Osteoblast (primary cell): ENCODE results near the gene CRADD. TPM values are rescaled to one million over a fixed set of nuclear protein-coding genes. Genes with fewer than 3 reads are reported as not detected.

ENCODE experiments used
- DNase-seq: peaks from one replicate; pipeline ENCODE4 v3.0.0; 2011; ENCODE audit warnings: low spot score, mixed read lengths; ENCODE audit not compliant: insufficient read length; ENCODE audit errors: missing footprints
- H2AFZ ChIP-seq: 2 replicates; pipeline ENCODE4 v1.6.0; 2011; ENCODE audit warnings: mild to moderate bottlenecking, low read length
- H3K27ac ChIP-seq: 2 replicates; pipeline ENCODE4 v1.5.1; 2011; ENCODE audit warnings: mild to moderate bottlenecking, low read depth, low read length, moderate library complexity
- H3K27me3 ChIP-seq: 2 replicates; pipeline ENCODE4 v1.6.0; 2012; ENCODE audit warnings: mild to moderate bottlenecking, control low read depth, inconsistent platforms, low read length, moderate library complexity; ENCODE audit not compliant: insufficient read depth
- H3K36me3 ChIP-seq: 2 replicates; pipeline ENCODE4 v1.5.1; 2011; ENCODE audit warnings: mild to moderate bottlenecking, low read length, control low read depth, moderate library complexity; ENCODE audit not compliant: insufficient read depth
- H3K4me1 ChIP-seq: 2 replicates; pipeline ENCODE4 v1.5.1; 2011; ENCODE audit warnings: mild to moderate bottlenecking, low read length, control low read depth, moderate library complexity; ENCODE audit not compliant: insufficient read depth
- H3K4me2 ChIP-seq: 2 replicates; pipeline ENCODE4 v1.6.0; 2011; ENCODE audit warnings: mild to moderate bottlenecking, low read length; ENCODE audit not compliant: insufficient read depth
- H3K4me3 ChIP-seq: fragments of 200-600 bp; sonication (generic); 3 replicates; pipeline ENCODE4 v1.5.1; 2012; ENCODE audit warnings: mild to moderate bottlenecking, low read length, inconsistent platforms; ENCODE audit not compliant: insufficient read depth
- H3K79me2 ChIP-seq: 2 replicates; pipeline ENCODE4 v1.6.0; 2012; ENCODE audit warnings: mild to moderate bottlenecking, low read length, control low read depth, inconsistent platforms; ENCODE audit not compliant: insufficient read depth
- H3K9me3 ChIP-seq: 2 replicates; pipeline ENCODE4 v1.5.1; 2011; ENCODE audit warnings: low read depth, low read length, control low read depth
- H4K20me1 ChIP-seq: 2 replicates; pipeline ENCODE4 v1.6.0; 2012; ENCODE audit warnings: mild to moderate bottlenecking, low read length, control low read depth; ENCODE audit not compliant: insufficient read depth
- CTCF ChIP-seq: IDR thresholded peaks from 2 replicates; pipeline ENCODE4 v1.5.1; 2011; ENCODE audit warnings: mild to moderate bottlenecking, low read depth, low read length, moderate library complexity; ENCODE audit errors: extremely low read depth
- total RNA-seq: library from RNA; depleted of rRNA; stranded (reverse); fragments of >200 nt; gene quantifications from 2 replicates; pipeline ENCODE4 v1.2.3, GENCODE V29; 2012

Gene CRADD
- total RNA-seq, 1 donor = 15.6 TPM

GRCh38 chr12:93793007-93793406 is 115.8 kb downstream of the CRADD start:
- Histone ChIP-seq H3K27me3 (no peaks in the 10 kb centered on the region), H3K4me2 (no peak overlapping the region), H4K20me1 (no peaks in the 10 kb centered on the region), H3K4me1 (peaks cover 32% of the 10 kb centered on the region), H3K79me2 (peaks cover 20% of the 10 kb centered on the region), H3K4me3 (no peak overlapping the region), H3K9me3 (no peaks in the 10 kb centered on the region), H2AFZ (no peak overlapping the region), H3K27ac (no peak overlapping the region), H3K36me3 (no peaks in the 10 kb centered on the region)
- no peak for DNase-seq
- TF ChIP-seq CTCF = no peak

- H3K9me3 ChIP-seq = no peaks in the 10 kb centered on the region
- no peaks in the 10 kb centered on the region for H3K27me3 ChIP-seq
- no peak overlapping the region for H3K4me2 ChIP-seq
- H3K27ac ChIP-seq = no peak overlapping the region
- no peak overlapping the region for H3K4me3 ChIP-seq
- no peaks in the 10 kb centered on the region for H4K20me1 ChIP-seq
- peaks cover 28% of the 10 kb centered on the region for H3K4me1 ChIP-seq
- no peaks in the 10 kb centered on the region for H3K36me3 ChIP-seq
- no peak for TF ChIP-seq CTCF
- no peak overlapping the region for H2AFZ ChIP-seq
- peaks cover 15% of the 10 kb centered on the region for H3K79me2 ChIP-seq
- DNase-seq = no peak
These were observed 116.8 kb downstream of the CRADD start for GRCh38 chr12:93793983-93794382.

GRCh38 chr12:93794738-93795137 is 117.6 kb downstream of the CRADD start:
- H3K79me2 ChIP-seq = peaks cover 12% of the 10 kb centered on the region
- TF ChIP-seq CTCF = no peak

GRCh38 chr12:93795352-93795751 is 118.2 kb downstream of the CRADD start:
- H3K27ac ChIP-seq = no peak overlapping the region
- no peaks in the 10 kb centered on the region for H3K36me3 ChIP-seq
- H3K27me3 ChIP-seq = no peaks in the 10 kb centered on the region
- no peak overlapping the region for H2AFZ ChIP-seq
- no peak overlapping the region for H3K4me2 ChIP-seq
- TF ChIP-seq CTCF = no peak
- peaks cover 12% of the 10 kb centered on the region for H3K79me2 ChIP-seq
- H4K20me1 ChIP-seq = no peaks in the 10 kb centered on the region
- H3K4me3 ChIP-seq = no peak overlapping the region
- H3K4me1 ChIP-seq = peaks cover 14% of the 10 kb centered on the region
- no peak for DNase-seq
- H3K9me3 ChIP-seq = no peaks in the 10 kb centered on the region

More at GRCh38 chr12:93794738-93795137, 117.6 kb downstream of the CRADD start:
- Histone ChIP-seq H3K27me3 (no peaks in the 10 kb centered on the region), H3K27ac (no peak overlapping the region), H2AFZ (no peak overlapping the region), H3K4me2 (no peak overlapping the region), H4K20me1 (no peaks in the 10 kb centered on the region), H3K9me3 (no peaks in the 10 kb centered on the region), H3K4me3 (no peak overlapping the region), H3K4me1 (peaks cover 20% of the 10 kb centered on the region), H3K36me3 (no peaks in the 10 kb centered on the region)
- DNase-seq = no peak
